Lower leg skin (tissue), 4 donors: Measurements from ENCODE around the gene CYB5RL. TPM values are rescaled to one million over a fixed set of nuclear protein-coding genes. Genes with fewer than 3 reads are reported as not detected.

Experiments
- DNase-seq, 2 donors: peaks; one replicate each; pipeline ENCODE4 v3.0.0-alpha.2; 2019; ENCODE audit warnings: low spot score in 2 of 2
- H3K4me3 ChIP-seq: fragments of 200-600 bp; sonication (generic); 2 replicates; pipeline ENCODE4 v1.5.1; 2017; ENCODE audit warnings: mild to moderate bottlenecking, low read depth; ENCODE audit not compliant: poor library complexity, severe bottlenecking
- POLR2A ChIP-seq, 2 donors: fragments of 450-650 bp; IDR thresholded peaks; one replicate each; pipeline ENCODE4 v1.6.1; 2016 to 2017; ENCODE audit warnings: antibody characterized with exemption in 2 of 2, mild to moderate bottlenecking in 1 of 2, moderate library complexity in 1 of 2
- WGBS, 2 donors: methylation state at CpG; one replicate each; pipeline ENCODE4 v1.1.5; 2018; 5-methylcytosine and 5-hydroxymethylcytosine counted together
- intact Hi-C: fragments of 100-400 bp; cut with DNase I; formaldehyde crosslinking; loops from one replicate; pipeline ENCODE4 v1.15.0; 2023; ENCODE audit warnings: low total_unique reads
- total RNA-seq, 4 donors: library from RNA; depleted of rRNA; stranded (reverse); fragments of >200 nt; gene quantifications; one replicate each; pipeline ENCODE4 v1.1.0, GENCODE V29; 2016
- TF ChIP-seq, protein P1 (sequence below), 3 donors: fragments of 450-650 bp; IDR thresholded peaks; one replicate each; pipeline ENCODE4 v1.5.1; 2016; ENCODE audit warnings: antibody characterized with exemption in 3 of 3, mild to moderate bottlenecking in 3 of 3, moderate library complexity in 2 of 3

The CYB5RL gene
- total RNA-seq, 4 donors from 2014 or later, result 2.4 to 15.2 (median 5.6) TPM

- intact Hi-C loops, result no loop called here
- no peak overlapping the region for H3K4me3 ChIP-seq
- no peak for DNase-seq
- no peak for TF ChIP-seq POLR2A (IDR thresholded peaks at IDR 0.05)
- TF ChIP-seq, protein P1, sequence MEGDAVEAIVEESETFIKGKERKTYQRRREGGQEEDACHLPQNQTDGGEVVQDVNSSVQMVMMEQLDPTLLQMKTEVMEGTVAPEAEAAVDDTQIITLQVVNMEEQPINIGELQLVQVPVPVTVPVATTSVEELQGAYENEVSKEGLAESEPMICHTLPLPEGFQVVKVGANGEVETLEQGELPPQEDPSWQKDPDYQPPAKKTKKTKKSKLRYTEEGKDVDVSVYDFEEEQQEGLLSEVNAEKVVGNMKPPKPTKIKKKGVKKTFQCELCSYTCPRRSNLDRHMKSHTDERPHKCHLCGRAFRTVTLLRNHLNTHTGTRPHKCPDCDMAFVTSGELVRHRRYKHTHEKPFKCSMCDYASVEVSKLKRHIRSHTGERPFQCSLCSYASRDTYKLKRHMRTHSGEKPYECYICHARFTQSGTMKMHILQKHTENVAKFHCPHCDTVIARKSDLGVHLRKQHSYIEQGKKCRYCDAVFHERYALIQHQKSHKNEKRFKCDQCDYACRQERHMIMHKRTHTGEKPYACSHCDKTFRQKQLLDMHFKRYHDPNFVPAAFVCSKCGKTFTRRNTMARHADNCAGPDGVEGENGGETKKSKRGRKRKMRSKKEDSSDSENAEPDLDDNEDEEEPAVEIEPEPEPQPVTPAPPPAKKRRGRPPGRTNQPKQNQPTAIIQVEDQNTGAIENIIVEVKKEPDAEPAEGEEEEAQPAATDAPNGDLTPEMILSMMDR (IDR thresholded peaks at IDR 0.05), result no peak
- WGBS, 2 donors, result 0 to 76% methylated on average over 1 of the region's 1 CpG
Observed at GRCh38 chr1:54207287-54207686, 7.5 kb upstream of the CYB5RL start.

DNA sequence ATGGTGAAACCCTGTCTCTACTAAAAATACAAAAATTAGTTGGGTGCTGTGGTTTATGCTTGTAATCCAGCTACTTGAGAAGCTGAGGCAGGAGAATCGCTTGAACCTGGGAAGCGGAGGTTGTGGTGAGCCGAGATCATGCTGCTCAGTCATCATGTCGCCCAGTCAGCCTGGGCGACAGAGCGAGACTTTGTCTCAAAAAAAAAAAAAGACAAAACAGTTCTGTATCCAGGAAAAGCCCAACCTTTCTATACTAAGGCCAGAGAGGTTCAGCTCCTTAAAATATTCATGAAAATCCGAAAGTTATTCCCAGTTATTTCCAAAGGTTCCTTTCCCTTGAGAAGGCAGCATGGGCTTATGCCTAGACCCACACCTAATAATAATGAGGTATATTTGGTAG lies 4.4 kb upstream of the CYB5RL start:
- TF ChIP-seq POLR2A (IDR thresholded peaks at IDR 0.05), result no peak
- TF ChIP-seq, protein P1 (IDR thresholded peaks at IDR 0.05), result no peak
- 77% methylated on average over 7 of the region's 7 CpGs for WGBS, 2 donors
- no peak for DNase-seq
- intact Hi-C loops, result no loop called here
- H3K4me3 ChIP-seq, result no peak overlapping the region

GRCh38 chr1:54200519-54200997 lies 728 bp upstream of the CYB5RL start:
- TF ChIP-seq, protein P1 (IDR thresholded peaks at IDR 0.05), result no peak
- no peak for TF ChIP-seq POLR2A (IDR thresholded peaks at IDR 0.05)
- DNase-seq, result no peak
- peak overlapping the region; percentile 77 for H3K4me3 ChIP-seq
- 0 to 3% methylated on average over 8 to 15 of the region's 15 CpGs for WGBS, 2 donors
- intact Hi-C loops, result no loop called here

DNA sequence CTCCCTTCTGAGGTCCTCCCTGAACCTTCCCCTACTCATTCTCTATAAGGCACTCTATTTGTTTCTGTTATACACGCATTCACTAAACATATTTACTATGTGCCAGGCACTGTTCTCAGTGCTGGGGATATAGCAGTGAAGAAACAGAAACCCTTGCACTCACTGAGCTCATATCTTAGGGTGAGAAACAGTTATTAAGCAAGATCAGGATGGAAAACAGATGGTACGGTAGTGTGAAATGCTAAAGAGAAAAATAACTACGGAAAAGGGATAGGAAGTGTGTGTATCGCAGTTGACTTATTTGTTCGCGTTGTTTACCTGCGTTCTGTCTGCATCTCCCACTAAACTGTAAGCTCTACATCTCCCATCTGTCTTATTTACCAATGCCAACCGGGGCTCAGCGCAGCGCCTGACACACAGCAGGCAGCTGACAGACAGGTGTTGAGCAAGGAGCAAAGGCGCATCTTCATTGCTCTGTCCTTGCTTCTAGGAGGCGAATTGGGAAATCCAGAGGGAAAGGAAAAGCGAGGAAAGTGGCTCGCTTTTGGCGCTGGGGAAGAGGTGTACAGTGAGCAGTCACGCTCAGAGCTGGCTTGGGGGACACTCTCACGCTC lies 572 bp downstream of the CYB5RL start:
- TF ChIP-seq, protein P1 (IDR thresholded peaks at IDR 0.05), result no peak
- no peak for TF ChIP-seq POLR2A (IDR thresholded peaks at IDR 0.05)
- peak overlapping the region; percentile 77 for H3K4me3 ChIP-seq
- 15% methylated on average over 17 of the region's 17 CpGs for WGBS, 2 donors
- DNase-seq, result peak in 1 of 2 donors; percentile 86
- intact Hi-C loops, result no loop called here

DNA sequence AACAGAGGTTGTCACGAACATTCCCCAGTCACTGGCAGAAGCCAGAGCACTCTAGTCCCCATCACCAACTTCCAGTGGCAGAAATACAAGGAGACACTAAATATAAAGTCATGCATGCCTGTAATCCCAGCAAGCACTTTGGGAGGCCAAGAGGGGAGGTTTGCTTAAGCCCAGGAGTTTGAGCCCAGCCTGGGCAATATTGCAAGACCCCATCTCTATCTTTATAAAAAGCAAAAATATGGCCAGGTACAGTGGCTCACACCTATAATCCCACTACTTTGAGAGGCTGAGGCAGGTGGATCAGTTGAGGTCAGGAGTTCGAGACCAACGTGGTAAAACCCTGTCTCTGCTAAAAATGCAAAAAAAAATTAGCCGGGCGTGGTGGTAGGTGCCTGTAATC lies 6.4 kb downstream of the CYB5RL start:
- DNase-seq, result no peak
- TF ChIP-seq POLR2A (IDR thresholded peaks at IDR 0.05), result no peak
- TF ChIP-seq, protein P1 (IDR thresholded peaks at IDR 0.05), result no peak
- intact Hi-C loops, result no loop called here

GRCh38 chr1:54191525-54191924 lies 8.3 kb downstream of the CYB5RL start:
- no peak overlapping the region for H3K4me3 ChIP-seq
- intact Hi-C loops, result no loop called here
- no peak for DNase-seq
- 100% methylated on average over 1 of the region's 1 CpG for WGBS, 2 donors
- TF ChIP-seq POLR2A (IDR thresholded peaks at IDR 0.05), result no peak
- TF ChIP-seq, protein P1 (IDR thresholded peaks at IDR 0.05), result no peak

More for the DNA sequence above, 6.4 kb downstream of the CYB5RL start:
- 89 to 94% methylated on average over 5 of the region's 5 CpGs for WGBS, 2 donors
- no peak overlapping the region for H3K4me3 ChIP-seq
